Activated naive CD8-positive, alpha-beta T cell treated with anti-CD3 and anti-CD28 coated beads, Interleukin-2, amount 50 U/mL, for 16 hours (primary cell): Measurements from ENCODE around the gene NKIRAS2.
A peak's percentile ranks its signal among the peaks of the same experiment; 100 is the strongest.

Experiments
- DNase-seq: peaks from one replicate; pipeline ENCODE4 v3.0.0-alpha.2; 2020; ENCODE audit warnings: low read depth, low spot score

Gene NKIRAS2

GRCh38 chr17:42026857-42027589 is 7.1 kb downstream of the NKIRAS2 start:
- no peak for DNase-seq

- DNase-seq: no peak
Measured at GRCh38 chr17:42027590-42027889, 7.7 kb downstream of the NKIRAS2 start.

GRCh38 chr17:42027961-42028790 is 8.3 kb downstream of the NKIRAS2 start:
- no peak for DNase-seq

GRCh38 chr17:42028791-42029127 is 8.9 kb downstream of the NKIRAS2 start:
- DNase-seq: no peak

- DNase-seq: no peak
Measured at GRCh38 chr17:42031584-42031983, 11.7 kb downstream of the NKIRAS2 start.

GRCh38 chr17:42034059-42034458 is 14.2 kb downstream of the NKIRAS2 start:
- DNase-seq: no peak

- DNase-seq: no peak
Measured at GRCh38 chr17:42038221-42038973, 18.5 kb downstream of the NKIRAS2 start.

- DNase-seq: no peak
Measured at GRCh38 chr17:42039794-42040763, 20.2 kb downstream of the NKIRAS2 start.

- DNase-seq: no peak
Measured at GRCh38 chr17:42040818-42041217, 20.9 kb downstream of the NKIRAS2 start.

- DNase-seq: no peak
Measured at GRCh38 chr17:42041619-42042018, 21.7 kb downstream of the NKIRAS2 start.

GRCh38 chr17:42042598-42043319 is 22.9 kb downstream of the NKIRAS2 start:
- DNase-seq: no peak

- DNase-seq: no peak
Measured at GRCh38 chr17:42045719-42046118, 25.8 kb downstream of the NKIRAS2 start.

- DNase-seq: no peak
Measured at GRCh38 chr17:42047343-42047742, 27.5 kb downstream of the NKIRAS2 start.

GRCh38 chr17:42049834-42050392 is 30.0 kb downstream of the NKIRAS2 start:
- no peak for DNase-seq

- DNase-seq: peak; percentile 35
Measured at GRCh38 chr17:42050393-42051012, 30.6 kb downstream of the NKIRAS2 start, which contains the start of gene C17orf113. Gene C17orf113, minus strand, starts transcription at chr17:42050601. Its CDS starts 7,225 bp downstream, at chr17:42043376.

GRCh38 chr17:42051013-42051400 is 31.1 kb downstream of the NKIRAS2 start:
- no peak for DNase-seq

- DNase-seq: no peak
Measured at GRCh38 chr17:42051645-42052044, 31.8 kb downstream of the NKIRAS2 start.

- DNase-seq: no peak
Measured at GRCh38 chr17:42052346-42052877, 32.5 kb downstream of the NKIRAS2 start.

- no peak for DNase-seq
Measured at GRCh38 chr17:42053731-42054500, 34.0 kb downstream of the NKIRAS2 start.
